Keratinocyte (primary cell): ENCODE measurements around the gene SPC24. TPM values are rescaled to one million over a fixed set of nuclear protein-coding genes. Genes with fewer than 3 reads are reported as not detected.

Experiments
- DNase-seq: peaks from one replicate; pipeline ENCODE4 v3.0.0-alpha.2; 2011; ENCODE audit warnings: low read depth, missing footprints, low spot score
- FAIRE-seq: peaks from 2 replicates; lab custom pipeline; 2011; peaks lifted over from hg19 to GRCh38; lab: Jason Lieb, UNC
- H2AFZ ChIP-seq: 2 replicates; pipeline ENCODE4 v1.6.0; 2012; ENCODE audit warnings: low read length, control low read depth, inconsistent platforms; ENCODE audit not compliant: control insufficient read depth
- H3K27ac ChIP-seq: 2 replicates; pipeline ENCODE4 v1.5.1; 2011; ENCODE audit warnings: low read length; ENCODE audit not compliant: control insufficient read depth, insufficient read depth
- H3K27me3 ChIP-seq: 3 replicates; pipeline ENCODE4 v1.6.0; 2011; ENCODE audit warnings: low read length; ENCODE audit not compliant: control insufficient read depth, insufficient read depth; ENCODE audit errors: extremely low read depth
- H3K36me3 ChIP-seq, 2 experiments: 2 replicates in 1 of 2; 3 replicates in 1 of 2; pipeline ENCODE4 v1.5.1; 2011; ENCODE audit warnings: low read length in 2 of 2, mild to moderate bottlenecking in 1 of 2; ENCODE audit not compliant: control insufficient read depth in 2 of 2, insufficient read depth in 2 of 2; ENCODE audit errors: extremely low read depth in 1 of 2
- H3K4me1 ChIP-seq: 3 replicates; pipeline ENCODE4 v1.5.1; 2011; ENCODE audit warnings: low read length; ENCODE audit not compliant: control insufficient read depth, insufficient read depth; ENCODE audit errors: extremely low read depth
- H3K4me2 ChIP-seq: 3 replicates; pipeline ENCODE4 v1.6.0; 2011; ENCODE audit warnings: low read depth, low read length; ENCODE audit not compliant: control insufficient read depth, insufficient read depth; ENCODE audit errors: extremely low read depth
- H3K4me3 ChIP-seq, 3 experiments: fragments of 200-600 bp in 1 of 3; sonication (generic) in 1 of 3; 2 replicates in 2 of 3; 3 replicates in 1 of 3; pipeline ENCODE4 v1.5.1; 2011 to 2016; ENCODE audit warnings: low read length in 3 of 3, mild to moderate bottlenecking in 3 of 3, control low read depth in 2 of 3, inconsistent platforms in 1 of 3, low read depth in 1 of 3, mixed read lengths in 1 of 3, mixed run types in 1 of 3, moderate library complexity in 1 of 3; ENCODE audit not compliant: control insufficient read depth in 2 of 3, insufficient read depth in 2 of 3; ENCODE audit errors: extremely low read depth in 1 of 3
- H3K79me2 ChIP-seq: 2 replicates; pipeline ENCODE4 v1.6.0; 2012; ENCODE audit warnings: low read length; ENCODE audit not compliant: control insufficient read depth, insufficient read depth
- H3K9ac ChIP-seq: 3 replicates; pipeline ENCODE4 v1.6.0; 2011; ENCODE audit warnings: low read length; ENCODE audit not compliant: control insufficient read depth, insufficient read depth; ENCODE audit errors: extremely low read depth
- H3K9me1 ChIP-seq: 3 replicates; pipeline ENCODE4 v1.6.0; 2011; ENCODE audit warnings: low read length; ENCODE audit not compliant: control insufficient read depth, insufficient read depth; ENCODE audit errors: extremely low read depth
- H3K9me3 ChIP-seq: 2 replicates; pipeline ENCODE4 v1.5.1; 2012; ENCODE audit warnings: low read depth, low read length; ENCODE audit not compliant: control insufficient read depth
- H4K20me1 ChIP-seq: 3 replicates; pipeline ENCODE4 v1.6.0; 2011; ENCODE audit warnings: low read length; ENCODE audit not compliant: control insufficient read depth, insufficient read depth; ENCODE audit errors: extremely low read depth
- EZH2 ChIP-seq: IDR thresholded peaks from one replicate; pipeline ENCODE4 v1.6.1; 2012; ENCODE audit warnings: inconsistent platforms, mild to moderate bottlenecking, low read length, moderate library complexity
- dilution Hi-C: fragments of 300-500 bp; cut with MboI; formaldehyde crosslinking; loops from one replicate; pipeline ENCODE4 v1.7.0; 2020; ENCODE audit warnings: low sequenced_read_pairs; ENCODE audit not compliant: extremely low pct_ligation_motif_present
- polyA plus RNA-seq, 5 experiments: library from polyadenylated mRNA; depleted of rRNA in 3 of 5; stranded (reverse) in 3 of 5; stranded (forward) in 1 of 5; unstranded in 1 of 5; fragments of >200 nt; gene quantifications; 1 replicate in 1 of 5; 2 replicates in 3 of 5; 3 replicates in 1 of 5; pipeline versions ENCODE4 v1.2.1 to v1.2.3, GENCODE V29; 2011 to 2012; ENCODE audit warnings: missing spikeins in 2 of 5, low read depth in 1 of 5, low replicate concordance in 1 of 5
- TF ChIP-seq, protein P1 (sequence below), 3 experiments: IDR thresholded peaks in 1 of 3; conservative IDR thresholded peaks in 1 of 3; optimal IDR thresholded peaks in 1 of 3; 2 replicates in 2 of 3; 3 replicates in 1 of 3; pipeline versions ENCODE3 to v1.5.1; 2011; ENCODE audit warnings: low read length in 3 of 3, mild to moderate bottlenecking in 3 of 3, moderate library complexity in 2 of 3, control low read depth in 1 of 3, inconsistent platforms in 1 of 3; ENCODE audit not compliant: insufficient read depth in 2 of 3; ENCODE audit errors: extremely low read depth in 1 of 3

Gene SPC24
- polyA plus RNA-seq, 1 donor (not counting 4 experiments of a cell fraction or from before 2014, with no cell fraction given), result 6.4 TPM

GRCh38 chr19:11204076-11204602, 48.6 kb upstream of the SPC24 start:
- TF ChIP-seq EZH2, result no peak
- TF ChIP-seq, protein P1, sequence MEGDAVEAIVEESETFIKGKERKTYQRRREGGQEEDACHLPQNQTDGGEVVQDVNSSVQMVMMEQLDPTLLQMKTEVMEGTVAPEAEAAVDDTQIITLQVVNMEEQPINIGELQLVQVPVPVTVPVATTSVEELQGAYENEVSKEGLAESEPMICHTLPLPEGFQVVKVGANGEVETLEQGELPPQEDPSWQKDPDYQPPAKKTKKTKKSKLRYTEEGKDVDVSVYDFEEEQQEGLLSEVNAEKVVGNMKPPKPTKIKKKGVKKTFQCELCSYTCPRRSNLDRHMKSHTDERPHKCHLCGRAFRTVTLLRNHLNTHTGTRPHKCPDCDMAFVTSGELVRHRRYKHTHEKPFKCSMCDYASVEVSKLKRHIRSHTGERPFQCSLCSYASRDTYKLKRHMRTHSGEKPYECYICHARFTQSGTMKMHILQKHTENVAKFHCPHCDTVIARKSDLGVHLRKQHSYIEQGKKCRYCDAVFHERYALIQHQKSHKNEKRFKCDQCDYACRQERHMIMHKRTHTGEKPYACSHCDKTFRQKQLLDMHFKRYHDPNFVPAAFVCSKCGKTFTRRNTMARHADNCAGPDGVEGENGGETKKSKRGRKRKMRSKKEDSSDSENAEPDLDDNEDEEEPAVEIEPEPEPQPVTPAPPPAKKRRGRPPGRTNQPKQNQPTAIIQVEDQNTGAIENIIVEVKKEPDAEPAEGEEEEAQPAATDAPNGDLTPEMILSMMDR (optimal IDR thresholded peaks at IDR 0.05 in 1 of 3, IDR thresholded peaks at IDR 0.05 in 1 of 3, conservative IDR thresholded peaks at IDR 0.05 in 1 of 3; ENCODE audit: extremely low read depth in 1 of 3, insufficient read depth in 2 of 3, low read length in 3 of 3), result no peak
- Histone ChIP-seq H4K20me1 (no peaks in the 10 kb centered on the region), H3K4me1 (no peaks in the 10 kb centered on the region), H3K36me3 (peaks cover 3 to 13% of the 10 kb centered on the region in 2 experiments), H3K27me3 (no peaks in the 10 kb centered on the region), H3K9me3 (no peaks in the 10 kb centered on the region), H2AFZ (no peak overlapping the region), H3K9ac (no peak overlapping the region), H3K9me1 (no peaks in the 10 kb centered on the region), H3K79me2 (no peaks in the 10 kb centered on the region), H3K4me2 (no peak overlapping the region), H3K4me3 (no peak overlapping the region), H3K27ac (no peak overlapping the region)
- no peak for FAIRE-seq
- dilution Hi-C loops, result no loop called here
- DNase-seq, result no peak

DNA sequence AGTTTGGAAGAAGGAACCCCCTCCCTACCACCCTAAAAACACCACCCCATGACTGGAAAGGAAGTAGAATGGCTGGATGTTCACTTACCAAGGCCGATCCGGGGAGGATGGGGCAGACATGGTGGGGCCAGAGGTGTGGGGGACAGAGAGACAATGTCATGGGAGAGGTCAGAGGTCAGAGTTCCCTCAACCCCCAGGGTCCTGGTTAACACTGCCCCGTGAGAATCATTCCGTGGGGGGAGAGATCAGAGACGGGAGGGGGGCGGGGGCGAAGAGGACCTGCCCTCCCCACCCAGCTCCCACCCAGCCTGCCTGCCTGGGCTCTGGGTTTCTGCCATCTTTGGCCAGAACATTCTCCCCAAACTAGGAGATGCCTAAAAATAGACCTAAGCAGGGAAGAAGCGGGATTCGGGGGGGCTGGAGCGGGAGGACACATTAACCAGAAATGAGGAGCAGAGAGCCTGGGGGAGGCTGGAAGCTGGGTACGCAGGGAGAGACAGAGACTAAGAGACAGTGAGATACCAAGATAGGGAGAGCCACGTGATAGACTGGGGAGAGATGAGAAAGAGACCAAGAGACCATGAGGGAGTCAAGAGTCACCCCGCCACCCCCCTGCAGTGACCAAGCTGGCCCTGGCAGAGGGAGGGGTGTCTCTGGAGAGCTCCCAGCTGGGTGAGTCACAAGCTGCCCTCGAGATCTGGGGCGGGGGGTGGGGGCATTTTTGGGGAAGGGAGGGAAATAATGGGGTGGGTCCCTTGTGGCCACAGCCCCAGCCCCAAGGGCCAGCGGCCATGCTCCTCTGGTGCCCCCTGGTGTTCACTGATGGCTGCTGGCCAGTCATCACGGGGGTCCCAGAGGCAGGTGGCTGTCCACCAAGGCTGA, 47.9 kb upstream of the SPC24 start:
- H3K9me1 ChIP-seq, result no peaks in the 10 kb centered on the region
- H3K4me2 ChIP-seq, result no peak overlapping the region
- no peak overlapping the region for H3K9ac ChIP-seq
- DNase-seq (no peak), FAIRE-seq (no peak)
- H3K4me3 ChIP-seq, result no peak overlapping the region
- H3K79me2 ChIP-seq, result no peaks in the 10 kb centered on the region
- H3K4me1 ChIP-seq, result no peaks in the 10 kb centered on the region
- H3K27ac ChIP-seq, result no peak overlapping the region
- H2AFZ ChIP-seq, result no peak overlapping the region
- H3K9me3 ChIP-seq, result no peaks in the 10 kb centered on the region
- H3K27me3 ChIP-seq, result no peaks in the 10 kb centered on the region
- TF ChIP-seq, protein P1 (optimal IDR thresholded peaks at IDR 0.05 in 1 of 3, IDR thresholded peaks at IDR 0.05 in 1 of 3, conservative IDR thresholded peaks at IDR 0.05 in 1 of 3; ENCODE audit: extremely low read depth in 1 of 3, insufficient read depth in 2 of 3, low read length in 3 of 3), result peak; percentile 45 to 92 (median 82)
- no peak for TF ChIP-seq EZH2
- H4K20me1 ChIP-seq, result no peaks in the 10 kb centered on the region
- H3K36me3 ChIP-seq, result peaks cover 3 to 12% of the 10 kb centered on the region in 2 experiments
- dilution Hi-C loops, result no loop called here
